ENCODE results near the gene COPS6.

Gene COPS6

GRCh38 chr7:100141555-100141949 lies 52.8 kb downstream of the COPS6 start:
- Histone ChIP-seq H3K4me3 (IDR thresholded peaks at IDR 0.05; ENCODE audit: insufficient read depth, low read depth, low read length) (no peak overlapping the region), H3K36me3 (ENCODE audit: insufficient read depth) (no peaks in the 10 kb centered on the region), H3K9ac (no peak overlapping the region), H3K27ac (no peak overlapping the region), H3K79me2 (ENCODE audit: insufficient read depth, low read depth) (no peaks in the 10 kb centered on the region), H3K4me2 (no peak overlapping the region), H2AFZ (ENCODE audit: low read depth) (peak overlapping the region; percentile 14; the same call in 1 of the 2 replicates), H4K20me1 (ENCODE audit: insufficient read depth) (no peaks in the 10 kb centered on the region), H3K4me1 (ENCODE audit: low read depth, poor library complexity, severe bottlenecking) (no peaks in the 10 kb centered on the region), H3K27me3 (ENCODE audit: insufficient read depth, low read depth) (no peaks in the 10 kb centered on the region)
- TF ChIP-seq, protein P1, sequence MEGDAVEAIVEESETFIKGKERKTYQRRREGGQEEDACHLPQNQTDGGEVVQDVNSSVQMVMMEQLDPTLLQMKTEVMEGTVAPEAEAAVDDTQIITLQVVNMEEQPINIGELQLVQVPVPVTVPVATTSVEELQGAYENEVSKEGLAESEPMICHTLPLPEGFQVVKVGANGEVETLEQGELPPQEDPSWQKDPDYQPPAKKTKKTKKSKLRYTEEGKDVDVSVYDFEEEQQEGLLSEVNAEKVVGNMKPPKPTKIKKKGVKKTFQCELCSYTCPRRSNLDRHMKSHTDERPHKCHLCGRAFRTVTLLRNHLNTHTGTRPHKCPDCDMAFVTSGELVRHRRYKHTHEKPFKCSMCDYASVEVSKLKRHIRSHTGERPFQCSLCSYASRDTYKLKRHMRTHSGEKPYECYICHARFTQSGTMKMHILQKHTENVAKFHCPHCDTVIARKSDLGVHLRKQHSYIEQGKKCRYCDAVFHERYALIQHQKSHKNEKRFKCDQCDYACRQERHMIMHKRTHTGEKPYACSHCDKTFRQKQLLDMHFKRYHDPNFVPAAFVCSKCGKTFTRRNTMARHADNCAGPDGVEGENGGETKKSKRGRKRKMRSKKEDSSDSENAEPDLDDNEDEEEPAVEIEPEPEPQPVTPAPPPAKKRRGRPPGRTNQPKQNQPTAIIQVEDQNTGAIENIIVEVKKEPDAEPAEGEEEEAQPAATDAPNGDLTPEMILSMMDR (conservative IDR thresholded peaks at IDR 0.05; ENCODE audit: low read depth, low read length) = no peak
